Upper lobe of left lung (tissue), 4 donors: ENCODE measurements around the gene EIF1AY.

Experiments used
- CTCF ChIP-seq, 6 experiments: fragments of 450-650 bp in 4 of 6; fragments of 200-600 bp in 2 of 6; sonication (generic) in 2 of 6; IDR thresholded peaks; one replicate each; pipeline ENCODE4 v1.5.1; 2016 to 2019; ENCODE audit warnings: antibody characterized with exemption in 6 of 6
- EP300 ChIP-seq, 4 donors: sonication (generic); formaldehyde crosslinking; IDR thresholded peaks; one replicate each; pipeline ENCODE4 v1.5.1; 2017; ENCODE audit warnings: antibody characterized with exemption in 4 of 4, control low read depth in 2 of 4
- POLR2AphosphoS5 ChIP-seq, 2 donors: sonication (generic); formaldehyde crosslinking; IDR thresholded peaks; one replicate each; pipeline ENCODE4 v1.5.1; 2017; ENCODE audit warnings: antibody characterized with exemption in 2 of 2

- TF ChIP-seq CTCF (IDR thresholded peaks at IDR 0.05): no peak
- no peak for TF ChIP-seq POLR2AphosphoS5 (IDR thresholded peaks at IDR 0.05)
- no peak for TF ChIP-seq EP300 (IDR thresholded peaks at IDR 0.05)
Measured at GRCh38 chrY:20544451-20544960, 31.1 kb upstream of the EIF1AY start.
